B cell (primary cell): ENCODE data around the gene MVB12B. TPM values are rescaled to one million over a fixed set of nuclear protein-coding genes. Genes with fewer than 3 reads are reported as not detected.

Experiments
- ATAC-seq: fragments of 200-7000 bp; cut with Tn5 transposase; one replicate; pipeline ENCODE4 v1.10.0; 2021; ENCODE audit warnings: low read depth, mild to moderate bottlenecking, moderate number of reproducible peaks, moderate library complexity
- CTCF ChIA-PET: fragments of 350-600 bp; sonication (Branson Sonifier 250); formaldehyde crosslinking; loops from one replicate; lab custom pipeline; 2021; ENCODE audit warnings: antibody characterized with exemption, inconsistent platforms; lab: Charles Lee
- POLR2A ChIA-PET: fragments of 350-600 bp; sonication (Branson Sonifier 250); formaldehyde crosslinking; loops from one replicate; lab custom pipeline; 2021; ENCODE audit warnings: antibody characterized with exemption; lab: Charles Lee
- DNase-seq: peaks from one replicate; pipeline ENCODE4 v3.0.0; 2013
- H2AFZ ChIP-seq: 2 replicates; pipeline ENCODE4 v1.6.1; 2012; ENCODE audit warnings: mild to moderate bottlenecking, low read depth, low read length; ENCODE audit not compliant: insufficient read depth, poor library complexity, severe bottlenecking
- H3K27ac ChIP-seq, 2 donors: 1 replicate in 1 of 2; 2 replicates in 1 of 2; pipeline ENCODE4 v1.5.1; 2012 to 2013; ENCODE audit warnings: low read length in 2 of 2, mild to moderate bottlenecking in 2 of 2, moderate library complexity in 1 of 2
- H3K27me3 ChIP-seq, 4 experiments: fragments of 200-600 bp in 1 of 4; sonication (generic) in 1 of 4; replicated peaks in 1 of 4; 1 replicate in 2 of 4; 2 replicates in 2 of 4; pipeline versions ENCODE4 v1.6.1 to v1.7.0; 2013 to 2016; ENCODE audit warnings: low read length in 3 of 4, mild to moderate bottlenecking in 2 of 4, mixed read lengths in 1 of 4, moderate library complexity in 1 of 4; ENCODE audit not compliant: insufficient read depth in 4 of 4, control insufficient read depth in 3 of 4; ENCODE audit errors: control extremely low read depth in 1 of 4
- H3K36me3 ChIP-seq, 2 experiments: replicated peaks in 1 of 2; 1 replicate in 1 of 2; 2 replicates in 1 of 2; pipeline versions ENCODE4 v1.6.1 to v1.7.1; 2013; ENCODE audit warnings: low read length in 1 of 2; ENCODE audit not compliant: insufficient read depth in 2 of 2, control insufficient read depth in 1 of 2; ENCODE audit errors: control extremely low read depth in 1 of 2, extremely low read depth in 1 of 2
- H3K4me1 ChIP-seq, 2 donors: fragments of 200-600 bp in 1 of 2; sonication (generic) in 1 of 2; 1 replicate in 1 of 2; 2 replicates in 1 of 2; pipeline versions ENCODE4 v1.5.1 to v1.6.1; 2013 to 2017; ENCODE audit warnings: low read length in 2 of 2; ENCODE audit not compliant: control insufficient read depth in 2 of 2, insufficient read depth in 2 of 2
- H3K4me2 ChIP-seq: replicated peaks from 2 replicates; pipeline ENCODE3; 2012; ENCODE audit warnings: mild to moderate bottlenecking, low read depth, low read length; ENCODE audit not compliant: poor library complexity, severe bottlenecking
- H3K4me3 ChIP-seq, 5 experiments: fragments of 200-600 bp in 1 of 5; sonication (generic) in 1 of 5; 1 replicate in 3 of 5; 2 replicates in 2 of 5; pipeline versions ENCODE4 v1.5.1 to v1.7.0; 2011 to 2016; ENCODE audit warnings: low read length in 4 of 5, mild to moderate bottlenecking in 4 of 5, low read depth in 2 of 5, control low read depth in 1 of 5, moderate library complexity in 1 of 5; ENCODE audit not compliant: insufficient read depth in 1 of 5; ENCODE audit errors: control extremely low read depth in 1 of 5, extremely low read depth in 1 of 5
- H3K79me2 ChIP-seq: fragments of 200-600 bp; sonication (generic); one replicate; pipeline ENCODE4 v1.6.0; 2016; ENCODE audit warnings: low read length; ENCODE audit not compliant: control insufficient read depth, insufficient read depth
- H3K9ac ChIP-seq: fragments of 200-600 bp; sonication (generic); 2 replicates; pipeline ENCODE4 v1.6.1; 2017; ENCODE audit warnings: mild to moderate bottlenecking, low read length, moderate library complexity
- H3K9me3 ChIP-seq, 3 donors: one replicate each; pipeline versions ENCODE4 v1.6.1 to v1.7.1; 2013; ENCODE audit warnings: low read length in 2 of 3; ENCODE audit not compliant: control insufficient read depth in 2 of 3, insufficient read depth in 1 of 3; ENCODE audit errors: control extremely low read depth in 1 of 3
- H4K20me1 ChIP-seq: 2 replicates; pipeline ENCODE4 v1.6.0; 2012; ENCODE audit warnings: mild to moderate bottlenecking, low read length; ENCODE audit not compliant: insufficient read depth, control insufficient read depth, poor library complexity, severe bottlenecking
- H3K27ac Mint-ChIP-seq: one replicate; pipeline ENCODE4 v1.8.0; 2021; ENCODE audit warnings: mixed read lengths
- H3K27me3 Mint-ChIP-seq: one replicate; pipeline ENCODE4 v1.8.0; 2021; ENCODE audit warnings: mixed read lengths
- H3K4me1 Mint-ChIP-seq: one replicate; pipeline ENCODE4 v1.8.0; 2021; ENCODE audit warnings: mixed read lengths
- H3K4me3 Mint-ChIP-seq: one replicate; pipeline ENCODE4 v1.8.0; 2021; ENCODE audit warnings: mixed read lengths
- H3K9me3 Mint-ChIP-seq: one replicate; pipeline ENCODE4 v1.8.0; 2022; ENCODE audit warnings: mixed read lengths; ENCODE audit not compliant: insufficient read depth
- EZH2 ChIP-seq: IDR thresholded peaks from 2 replicates; pipeline ENCODE4 v1.6.1; 2012; ENCODE audit warnings: borderline replicate concordance, low read depth, mild to moderate bottlenecking, moderate library complexity, low read length; ENCODE audit not compliant: insufficient read depth, poor library complexity, severe bottlenecking
- WGBS: methylation state at CpG from one replicate; pipeline ENCODE4 v1.1.5; 2013; ENCODE audit warnings: missing lambda C conversion rate; ENCODE audit not compliant: insufficient coverage; 5-methylcytosine and 5-hydroxymethylcytosine counted together
- intact Hi-C: fragments of 100-400 bp; cut with micrococcal nuclease; formaldehyde crosslinking; loops from one replicate; pipeline ENCODE4 v1.10.0; 2022
- polyA plus RNA-seq: library from polyadenylated mRNA; depleted of rRNA; stranded (reverse); fragments of >200 nt; gene quantifications from 2 replicates; pipeline ENCODE4 v1.2.3, GENCODE V29; 2012
- total RNA-seq, 2 donors: library from RNA; stranded (reverse); fragments of 120-200 nt in 1 of 2; gene quantifications; 1 replicate in 1 of 2; 2 replicates in 1 of 2; pipeline versions ENCODE4 v1.2.3 to v1.2.4, GENCODE V29; 2013 to 2022
- TF ChIP-seq, protein P1 (sequence below): fragments of 200-600 bp; IDR thresholded peaks from one replicate; pipeline ENCODE4 v1.8.0; 2022; ENCODE audit warnings: antibody characterized with exemption, mild to moderate bottlenecking

The MVB12B gene
- total and polyA plus RNA-seq, 2 donors (not counting 1 experiment from before 2014, with no cell fraction given): 1.2 to 9.8 TPM

- Mint-ChIP-seq H3K4me1 (peaks cover 6% of the 10 kb centered on the region), H3K4me3 (no peak overlapping the region), H3K9me3 (no peaks in the 10 kb centered on the region), H3K27me3 (peaks cover 32% of the 10 kb centered on the region), H3K27ac (no peak overlapping the region)
- peaks cover 0 to 4% of the 10 kb centered on the region in 2 donors for H3K4me1 ChIP-seq
- H3K9ac ChIP-seq: no peak overlapping the region
- intact Hi-C loops: no loop called here
- H3K9me3 ChIP-seq: no peaks in the 10 kb centered on the region
- ATAC-seq (no peak), DNase-seq (no peak)
- TF ChIP-seq EZH2: no peak
- TF ChIP-seq, protein P1, sequence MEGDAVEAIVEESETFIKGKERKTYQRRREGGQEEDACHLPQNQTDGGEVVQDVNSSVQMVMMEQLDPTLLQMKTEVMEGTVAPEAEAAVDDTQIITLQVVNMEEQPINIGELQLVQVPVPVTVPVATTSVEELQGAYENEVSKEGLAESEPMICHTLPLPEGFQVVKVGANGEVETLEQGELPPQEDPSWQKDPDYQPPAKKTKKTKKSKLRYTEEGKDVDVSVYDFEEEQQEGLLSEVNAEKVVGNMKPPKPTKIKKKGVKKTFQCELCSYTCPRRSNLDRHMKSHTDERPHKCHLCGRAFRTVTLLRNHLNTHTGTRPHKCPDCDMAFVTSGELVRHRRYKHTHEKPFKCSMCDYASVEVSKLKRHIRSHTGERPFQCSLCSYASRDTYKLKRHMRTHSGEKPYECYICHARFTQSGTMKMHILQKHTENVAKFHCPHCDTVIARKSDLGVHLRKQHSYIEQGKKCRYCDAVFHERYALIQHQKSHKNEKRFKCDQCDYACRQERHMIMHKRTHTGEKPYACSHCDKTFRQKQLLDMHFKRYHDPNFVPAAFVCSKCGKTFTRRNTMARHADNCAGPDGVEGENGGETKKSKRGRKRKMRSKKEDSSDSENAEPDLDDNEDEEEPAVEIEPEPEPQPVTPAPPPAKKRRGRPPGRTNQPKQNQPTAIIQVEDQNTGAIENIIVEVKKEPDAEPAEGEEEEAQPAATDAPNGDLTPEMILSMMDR: no peak
- H4K20me1 ChIP-seq: no peaks in the 10 kb centered on the region
- no peak overlapping the region for H3K4me2 ChIP-seq
- H2AFZ ChIP-seq: no peak overlapping the region
- H3K36me3 ChIP-seq: no peaks in the 10 kb centered on the region
- WGBS: 91% methylated on average over 4 of the region's 7 CpGs
- no peak overlapping the region for H3K27ac ChIP-seq
- no peak overlapping the region for H3K4me3 ChIP-seq
- no peaks in the 10 kb centered on the region for H3K27me3 ChIP-seq
- CTCF ChIA-PET: no interaction called here
- POLR2A ChIA-PET: no interaction called here
- H3K79me2 ChIP-seq: no peaks in the 10 kb centered on the region
Observed at GRCh38 chr9:126378761-126379160, 52.1 kb downstream of the MVB12B start.

DNA sequence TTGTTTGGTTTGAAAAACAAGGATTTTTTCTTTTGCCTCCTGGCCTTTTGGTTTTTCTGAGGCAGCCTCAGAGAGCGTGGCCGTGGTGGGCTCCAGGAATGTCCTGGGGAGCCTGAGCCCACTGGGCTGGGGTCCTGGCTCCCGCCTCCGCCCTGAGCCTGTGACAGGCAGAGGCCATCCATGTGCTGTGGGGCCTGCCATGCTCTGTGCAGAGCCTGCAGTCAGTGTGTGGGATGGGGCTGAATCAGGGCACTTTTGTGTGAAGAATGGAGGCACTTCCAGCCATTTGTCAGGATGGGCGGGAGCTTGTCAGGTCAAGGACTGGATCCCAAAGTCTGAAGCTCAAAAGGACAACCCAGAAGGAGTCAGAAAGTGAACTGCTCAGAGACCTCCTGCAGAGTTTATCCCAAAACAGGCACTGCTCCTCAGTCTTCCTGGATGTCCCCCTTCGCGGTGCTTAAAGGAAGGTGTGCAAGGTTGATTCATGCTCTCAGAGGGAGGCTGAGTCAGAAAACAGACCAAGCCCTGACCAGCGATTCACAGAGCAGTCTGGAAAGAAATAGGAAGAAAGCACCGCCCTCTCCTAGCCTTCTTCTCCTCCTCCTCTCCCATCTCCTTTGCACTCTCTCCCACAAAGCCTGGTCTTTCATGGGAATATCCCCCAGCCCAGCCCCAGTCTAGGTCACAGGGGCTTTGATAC is 53.2 kb downstream of the MVB12B start:
- no peaks in the 10 kb centered on the region for H3K9me3 ChIP-seq
- POLR2A ChIA-PET: no interaction called here
- no peaks in the 10 kb centered on the region for H4K20me1 ChIP-seq
- no peaks in the 10 kb centered on the region for H3K9me3 Mint-ChIP-seq
- no peaks in the 10 kb centered on the region for H3K79me2 ChIP-seq
- no peaks in the 10 kb centered on the region for H3K27me3 ChIP-seq
- H3K27me3 Mint-ChIP-seq: peaks cover 28% of the 10 kb centered on the region
- no peaks in the 10 kb centered on the region for H3K36me3 ChIP-seq
- DNase-seq (no peak), ATAC-seq (no peak)
- no peak overlapping the region for H3K4me3 Mint-ChIP-seq
- WGBS: 92% methylated on average over 8 of the region's 9 CpGs
- peaks cover 6% of the 10 kb centered on the region for H3K4me1 Mint-ChIP-seq
- H2AFZ ChIP-seq: no peak overlapping the region
- intact Hi-C loops: no loop called here
- no peak overlapping the region for H3K9ac ChIP-seq
- H3K4me1 ChIP-seq: peaks cover 0 to 4% of the 10 kb centered on the region in 2 donors
- H3K27ac ChIP-seq: no peak overlapping the region
- no peak overlapping the region for H3K4me2 ChIP-seq
- CTCF ChIA-PET: interaction anchor here (1.0 kb wide), 1 partner anchor 17 kb away, joined by 3 read pairs; no protein-coding TSS in a partner anchor
- H3K4me3 ChIP-seq: no peak overlapping the region
- TF ChIP-seq, protein P1: no peak
- TF ChIP-seq EZH2: no peak
- H3K27ac Mint-ChIP-seq: no peak overlapping the region
